Embryonic facial prominence (tissue), 1 donor: ENCODE data around the gene SPG7.
A peak's percentile ranks its signal among the peaks of the same experiment; 100 is the strongest.

ENCODE experiments used
- DNase-seq: peaks from one replicate; pipeline ENCODE4 v3.0.0-alpha.2; 2016; ENCODE audit errors: extremely low spot score

SPG7 gene

GRCh38 chr16:89485701-89486246 lies 22.4 kb upstream of the SPG7 start:
- no peak for DNase-seq

- DNase-seq: peak; percentile 73
These were observed 18.9 kb upstream of the SPG7 start for GRCh38 chr16:89489040-89489897.

- no peak for DNase-seq
These were observed 18.2 kb upstream of the SPG7 start for GRCh38 chr16:89489898-89490438.

GRCh38 chr16:89490439-89491237 lies 17.6 kb upstream of the SPG7 start, which contains the start of gene ANKRD11:
TSS of gene ANKRD11 (minus strand) at chr16:89490561. CDS start at chr16:89317019, 173,542 bp downstream.
- DNase-seq: peak; percentile 99

- no peak for DNase-seq
These were observed 16.8 kb upstream of the SPG7 start for GRCh38 chr16:89491238-89491869.

- DNase-seq: no peak
These were observed 16.1 kb upstream of the SPG7 start for GRCh38 chr16:89491974-89492687.

- DNase-seq: no peak
These were observed 14.4 kb upstream of the SPG7 start for GRCh38 chr16:89493776-89494175.

- no peak for DNase-seq
These were observed 13.1 kb upstream of the SPG7 start for GRCh38 chr16:89495121-89495520.

- no peak for DNase-seq
These were observed 9.4 kb upstream of the SPG7 start for GRCh38 chr16:89498839-89499238.

- no peak for DNase-seq
These were observed 8.4 kb upstream of the SPG7 start for GRCh38 chr16:89499767-89500166.

GRCh38 chr16:89502081-89502843 lies 5.9 kb upstream of the SPG7 start:
- no peak for DNase-seq

- no peak for DNase-seq
These were observed 4.1 kb upstream of the SPG7 start for GRCh38 chr16:89504091-89504490.

- no peak for DNase-seq
These were observed 2.7 kb upstream of the SPG7 start for GRCh38 chr16:89505204-89506112.

- no peak for DNase-seq
These were observed 2.1 kb upstream of the SPG7 start for GRCh38 chr16:89506113-89506504.

- DNase-seq: no peak
These were observed 1.4 kb upstream of the SPG7 start for GRCh38 chr16:89506791-89507191.

GRCh38 chr16:89507214-89507833 lies 879 bp upstream of the SPG7 start:
- no peak for DNase-seq

GRCh38 chr16:89510526-89510925 lies 2.3 kb downstream of the SPG7 start:
- no peak for DNase-seq

- DNase-seq: no peak
These were observed 3.2 kb downstream of the SPG7 start for GRCh38 chr16:89511374-89511773.

- no peak for DNase-seq
These were observed 4.2 kb downstream of the SPG7 start for GRCh38 chr16:89512453-89512852.
